ENCODE measurements around the gene ELOB. TPM values are rescaled to one million over a fixed set of nuclear protein-coding genes. Genes with fewer than 3 reads are reported as not detected.
A peak's percentile ranks its signal among the peaks of the same experiment; 100 is the strongest.

ELOB gene
- total RNA-seq, 1 donor from 2014 or later, result 946 TPM

GRCh38 chr16:2751577-2752034 is 25.5 kb downstream of the ELOB start:
- Histone ChIP-seq H3K4me3 (ENCODE audit: low read depth, low read length) (peak overlapping the region; percentile 87), H3K27me3 (ENCODE audit: control insufficient read depth, insufficient read depth, low read length) (no peaks in the 10 kb centered on the region), H3K36me3 (ENCODE audit: control insufficient read depth, insufficient read depth, low read length) (peaks cover 2% of the 10 kb centered on the region)
- DNase-seq (ENCODE audit: low read depth) (no peak), FAIRE-seq (no peak)
- no peak for TF ChIP-seq CTCF (IDR thresholded peaks at IDR 0.05; ENCODE audit: insufficient read depth, low read length, severe bottlenecking)

DNA sequence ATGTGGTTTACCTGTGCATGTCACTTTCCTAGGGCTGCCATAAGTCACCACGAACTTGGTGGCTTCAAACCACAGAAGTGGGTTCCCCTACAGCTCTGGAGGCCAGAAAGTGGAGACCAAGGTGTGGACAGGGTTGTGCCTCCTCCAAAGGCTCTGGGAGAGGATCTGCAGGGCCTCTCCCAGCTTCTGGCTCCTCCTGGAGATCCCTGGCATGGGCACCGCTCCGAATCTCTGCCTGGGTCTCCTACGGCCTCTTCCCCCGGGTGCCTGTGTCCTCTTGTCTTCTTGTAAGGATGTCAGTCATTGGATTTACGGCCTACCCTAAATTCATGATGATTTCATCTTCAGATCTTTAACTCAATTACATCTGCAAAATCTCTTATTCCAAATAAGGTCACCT is 27.1 kb downstream of the ELOB start:
- H3K27me3 ChIP-seq (ENCODE audit: control insufficient read depth, insufficient read depth, low read length), result no peaks in the 10 kb centered on the region
- H3K4me3 ChIP-seq (ENCODE audit: low read depth, low read length), result no peak overlapping the region
- FAIRE-seq, result no peak
- no peaks in the 10 kb centered on the region for H3K36me3 ChIP-seq (ENCODE audit: control insufficient read depth, insufficient read depth, low read length)
- no peak for TF ChIP-seq CTCF (IDR thresholded peaks at IDR 0.05; ENCODE audit: insufficient read depth, low read length, severe bottlenecking)
- DNase-seq (ENCODE audit: low read depth), result no peak

GRCh38 chr16:2749476-2749875 is 27.6 kb downstream of the ELOB start:
- TF ChIP-seq CTCF (IDR thresholded peaks at IDR 0.05; ENCODE audit: insufficient read depth, low read length, severe bottlenecking), result no peak
- FAIRE-seq (no peak), DNase-seq (ENCODE audit: low read depth) (no peak)
- H3K4me3 ChIP-seq (ENCODE audit: low read depth, low read length), result no peak overlapping the region
- H3K27me3 ChIP-seq (ENCODE audit: control insufficient read depth, insufficient read depth, low read length), result no peaks in the 10 kb centered on the region
- H3K36me3 ChIP-seq (ENCODE audit: control insufficient read depth, insufficient read depth, low read length), result no peaks in the 10 kb centered on the region

GRCh38 chr16:2748757-2749455 is 28.2 kb downstream of the ELOB start:
- Histone ChIP-seq H3K36me3 (ENCODE audit: control insufficient read depth, insufficient read depth, low read length) (no peaks in the 10 kb centered on the region), H3K27me3 (ENCODE audit: control insufficient read depth, insufficient read depth, low read length) (no peaks in the 10 kb centered on the region), H3K4me3 (ENCODE audit: low read depth, low read length) (no peak overlapping the region)
- FAIRE-seq (no peak), DNase-seq (ENCODE audit: low read depth) (no peak)
- no peak for TF ChIP-seq CTCF (IDR thresholded peaks at IDR 0.05; ENCODE audit: insufficient read depth, low read length, severe bottlenecking)

DNA sequence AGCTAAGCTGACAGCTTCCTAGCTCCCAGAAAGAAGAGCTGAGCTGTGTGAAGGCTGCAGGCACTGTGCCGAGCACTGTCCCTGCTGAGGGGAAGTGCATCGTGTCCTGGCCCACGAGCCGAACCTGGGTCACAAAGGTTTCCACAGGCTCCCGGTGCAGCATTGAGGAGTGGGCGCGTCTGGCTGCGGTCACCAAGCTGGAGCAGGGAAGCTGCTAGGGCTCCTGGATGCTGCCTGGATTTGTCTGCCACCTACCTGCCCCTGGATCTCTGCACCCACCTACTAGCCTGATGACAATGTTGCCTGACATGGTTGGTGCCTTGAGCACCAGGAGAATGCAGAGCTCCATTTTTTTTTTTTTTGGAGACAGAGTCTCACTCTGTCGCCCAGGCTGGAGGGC is 31.1 kb downstream of the ELOB start:
- no peak overlapping the region for H3K4me3 ChIP-seq (ENCODE audit: low read depth, low read length)
- FAIRE-seq (no peak), DNase-seq (ENCODE audit: low read depth) (no peak)
- H3K27me3 ChIP-seq (ENCODE audit: control insufficient read depth, insufficient read depth, low read length), result no peaks in the 10 kb centered on the region
- no peak for TF ChIP-seq CTCF (IDR thresholded peaks at IDR 0.05; ENCODE audit: insufficient read depth, low read length, severe bottlenecking)
- no peaks in the 10 kb centered on the region for H3K36me3 ChIP-seq (ENCODE audit: control insufficient read depth, insufficient read depth, low read length)
